GM15510 (cell line): ENCODE results near the gene RIPOR2.
A peak's percentile ranks its signal among the peaks of the same experiment; 100 is the strongest.

ENCODE experiments used
- POLR2A ChIP-seq: IDR thresholded peaks from 3 replicates; pipeline ENCODE4 v1.6.1; 2011; ENCODE audit warnings: borderline replicate concordance; ENCODE audit not compliant: insufficient read length; ENCODE audit errors: extremely low read depth

RIPOR2 gene

GRCh38 chr6:24966381-24966780 is 30.6 kb upstream of the RIPOR2 start:
- no peak for TF ChIP-seq POLR2A

DNA sequence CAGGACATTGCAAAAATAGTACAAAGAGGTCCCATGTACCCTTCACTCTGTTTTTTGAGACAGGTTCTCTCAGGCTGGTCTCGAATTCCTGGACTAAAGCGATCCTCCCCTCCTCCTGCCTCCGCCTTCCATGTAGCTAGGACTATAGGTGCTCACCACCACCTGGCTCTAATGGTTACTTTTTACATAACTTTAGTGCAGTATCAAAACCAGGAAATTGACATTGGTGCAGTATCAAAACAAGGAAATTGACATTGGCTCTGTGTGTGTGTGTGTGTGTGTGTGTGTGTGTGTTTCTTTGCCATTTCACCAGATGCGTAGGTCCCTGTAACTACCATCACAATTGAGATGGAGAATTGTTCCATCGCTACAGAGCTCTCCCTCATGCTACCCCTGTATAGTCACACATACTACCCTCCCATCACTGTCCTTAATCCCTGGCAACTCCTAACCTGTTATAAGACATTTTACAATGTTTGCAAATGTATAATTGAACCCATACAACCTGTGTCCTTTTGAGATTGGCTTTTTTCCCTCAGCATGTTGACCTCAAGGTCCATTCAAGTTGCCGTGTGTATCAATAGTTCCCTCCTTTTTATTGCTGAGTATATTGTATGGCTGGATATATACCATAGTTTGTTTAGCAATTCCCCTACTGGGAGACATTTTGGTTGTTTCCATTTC is 28.3 kb upstream of the RIPOR2 start:
- TF ChIP-seq POLR2A: no peak

- TF ChIP-seq POLR2A: no peak
Measured at GRCh38 chr6:24963339-24963738, 27.6 kb upstream of the RIPOR2 start.

DNA sequence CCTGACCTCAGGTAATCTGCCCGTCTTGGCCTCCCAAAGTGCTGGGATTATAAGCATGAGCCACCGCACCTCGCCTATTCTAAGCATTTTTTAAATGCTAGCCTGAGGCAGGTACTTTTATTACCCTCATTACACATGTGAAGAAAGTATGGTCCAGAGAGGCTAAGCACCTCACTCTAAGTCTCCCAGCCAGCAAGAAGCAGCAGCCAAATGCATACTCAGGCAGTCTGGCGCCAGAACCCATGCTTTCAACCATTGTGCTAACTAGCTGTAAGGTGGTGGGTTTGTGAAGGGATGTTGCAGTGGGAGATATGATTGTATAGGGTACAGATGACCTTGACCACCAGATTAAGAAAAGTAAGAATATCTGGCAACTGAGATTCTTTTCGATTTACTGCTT is 26.1 kb upstream of the RIPOR2 start:
- no peak for TF ChIP-seq POLR2A

DNA sequence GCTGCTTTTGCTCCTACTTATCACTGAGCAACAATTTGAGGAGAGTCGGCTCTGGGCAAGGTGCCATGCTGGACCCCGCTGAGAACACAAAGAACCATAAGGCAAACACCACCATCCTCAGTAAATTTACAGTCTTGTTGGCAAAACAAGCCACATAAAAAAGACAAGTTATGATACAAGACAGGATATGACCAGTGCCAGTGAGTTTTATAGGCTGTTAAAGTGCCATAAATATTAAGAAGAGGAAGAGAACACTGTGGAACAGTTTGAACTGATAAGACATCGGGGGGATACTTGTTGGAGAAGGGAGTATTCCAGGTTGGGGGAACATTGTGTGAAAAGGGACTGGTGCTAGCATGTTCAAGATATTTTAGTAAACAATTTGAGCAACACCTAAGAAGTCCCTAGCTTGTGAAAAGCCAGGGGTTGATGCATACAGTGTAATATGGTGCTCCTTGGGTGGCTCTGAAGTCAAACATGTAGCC is 25.3 kb upstream of the RIPOR2 start:
- no peak for TF ChIP-seq POLR2A

- no peak for TF ChIP-seq POLR2A
Measured at GRCh38 chr6:24959319-24959718, 23.6 kb upstream of the RIPOR2 start.

- no peak for TF ChIP-seq POLR2A
Measured at GRCh38 chr6:24957199-24957598, 21.4 kb upstream of the RIPOR2 start.

- no peak for TF ChIP-seq POLR2A
Measured at GRCh38 chr6:24953726-24954125, 18.0 kb upstream of the RIPOR2 start.

GRCh38 chr6:24951811-24952299 is 16.1 kb upstream of the RIPOR2 start:
- TF ChIP-seq POLR2A: no peak

DNA sequence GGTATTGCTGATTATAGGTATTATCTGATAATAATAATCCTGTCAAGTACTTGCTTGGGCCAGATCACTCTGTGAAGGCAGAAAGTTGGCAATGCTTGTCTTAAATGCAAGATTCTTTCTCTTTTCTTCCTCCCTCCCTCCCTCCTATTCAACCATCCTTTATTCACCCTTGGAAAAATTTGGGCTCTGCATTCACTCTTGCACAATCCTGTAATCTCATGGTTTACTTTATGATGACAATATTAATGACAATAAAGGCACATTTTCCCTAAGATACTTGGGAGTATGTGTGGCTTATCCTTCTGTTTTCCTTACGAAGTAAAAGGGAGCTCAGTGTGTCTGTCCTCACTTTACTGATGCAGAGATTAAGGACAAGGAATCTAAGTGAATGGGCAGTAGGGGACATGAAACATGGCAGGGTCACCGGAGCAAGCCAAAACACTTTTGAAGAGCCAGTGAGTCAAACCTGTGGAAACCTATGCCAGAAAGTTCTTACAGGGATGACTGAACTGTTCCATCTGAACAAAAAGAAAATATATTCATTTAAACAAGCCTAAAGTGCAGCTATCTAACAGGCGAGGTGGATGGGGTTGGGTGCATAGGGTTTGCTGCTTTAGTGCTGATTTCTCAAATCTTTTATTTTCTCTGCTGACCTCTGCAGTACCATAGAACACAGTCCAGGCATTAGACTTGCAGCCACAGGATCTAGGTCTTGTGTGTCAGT is 14.6 kb upstream of the RIPOR2 start:
- TF ChIP-seq POLR2A: no peak

DNA sequence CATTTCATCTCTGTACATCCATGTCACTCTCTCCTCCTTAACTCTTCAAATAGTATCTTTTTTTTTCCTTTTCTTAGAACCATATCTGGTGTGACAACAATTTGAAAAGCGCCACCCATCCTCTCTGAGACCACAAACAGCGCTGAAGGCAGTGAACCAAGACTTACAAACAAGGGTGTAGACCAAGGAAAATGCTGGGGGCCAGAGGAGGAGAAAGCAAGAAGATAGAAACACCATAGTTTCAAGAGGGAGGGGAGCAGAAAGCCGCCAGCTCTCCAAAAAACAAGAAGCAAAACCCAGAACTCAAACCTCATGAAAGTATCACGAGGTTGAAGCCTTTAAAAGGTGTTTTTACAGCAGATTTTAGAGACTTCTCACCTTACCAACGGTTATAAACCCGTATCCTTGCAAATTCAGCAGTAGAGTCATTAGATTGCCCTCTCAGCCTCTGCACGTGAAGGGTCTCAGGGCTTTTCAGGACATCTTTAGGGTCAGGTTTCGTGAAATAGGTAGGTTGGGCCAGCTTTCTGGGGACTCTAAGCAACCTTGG is 13.3 kb upstream of the RIPOR2 start:
- no peak for TF ChIP-seq POLR2A

- TF ChIP-seq POLR2A: no peak
Measured at GRCh38 chr6:24947636-24948035, 11.9 kb upstream of the RIPOR2 start.

DNA sequence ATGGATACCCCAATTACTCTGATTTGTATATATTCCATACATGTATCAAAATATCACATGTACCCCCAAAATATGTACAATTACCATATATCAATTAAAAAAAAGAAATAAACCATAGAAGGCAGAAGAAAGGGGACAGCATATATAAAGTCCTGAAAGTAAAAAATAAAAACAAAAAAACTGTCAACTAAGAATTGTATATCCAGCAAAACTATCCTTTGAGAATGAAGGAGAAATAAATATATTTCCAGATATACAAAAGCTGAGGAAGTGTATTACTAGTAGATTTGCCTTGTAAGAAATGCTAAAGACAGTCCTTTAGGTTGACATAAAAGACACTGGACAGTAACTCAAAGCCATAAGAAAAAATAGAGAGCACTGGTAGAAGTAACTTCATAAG is 9.3 kb upstream of the RIPOR2 start:
- no peak for TF ChIP-seq POLR2A

DNA sequence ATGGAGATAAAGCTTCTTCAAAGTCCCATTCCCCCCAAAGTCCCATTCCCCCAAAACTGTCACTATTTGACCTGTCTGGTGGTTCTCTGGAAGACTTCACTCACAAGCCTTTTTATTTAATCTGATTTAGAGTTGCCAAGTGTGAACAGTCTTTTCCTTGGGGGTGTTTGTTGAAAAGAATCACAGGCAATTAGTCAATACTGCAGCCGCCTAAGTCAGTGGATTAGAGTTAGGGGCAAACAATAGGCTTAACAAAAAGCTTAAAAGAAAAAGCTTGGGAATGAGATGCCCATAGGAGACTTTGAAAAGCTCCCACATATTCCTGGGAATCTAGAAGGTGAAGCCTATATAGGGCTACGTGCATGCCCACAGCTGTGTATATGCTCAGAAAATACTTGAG is 8.0 kb upstream of the RIPOR2 start:
- no peak for TF ChIP-seq POLR2A

GRCh38 chr6:24940311-24940917 is 4.7 kb upstream of the RIPOR2 start:
- TF ChIP-seq POLR2A: no peak

DNA sequence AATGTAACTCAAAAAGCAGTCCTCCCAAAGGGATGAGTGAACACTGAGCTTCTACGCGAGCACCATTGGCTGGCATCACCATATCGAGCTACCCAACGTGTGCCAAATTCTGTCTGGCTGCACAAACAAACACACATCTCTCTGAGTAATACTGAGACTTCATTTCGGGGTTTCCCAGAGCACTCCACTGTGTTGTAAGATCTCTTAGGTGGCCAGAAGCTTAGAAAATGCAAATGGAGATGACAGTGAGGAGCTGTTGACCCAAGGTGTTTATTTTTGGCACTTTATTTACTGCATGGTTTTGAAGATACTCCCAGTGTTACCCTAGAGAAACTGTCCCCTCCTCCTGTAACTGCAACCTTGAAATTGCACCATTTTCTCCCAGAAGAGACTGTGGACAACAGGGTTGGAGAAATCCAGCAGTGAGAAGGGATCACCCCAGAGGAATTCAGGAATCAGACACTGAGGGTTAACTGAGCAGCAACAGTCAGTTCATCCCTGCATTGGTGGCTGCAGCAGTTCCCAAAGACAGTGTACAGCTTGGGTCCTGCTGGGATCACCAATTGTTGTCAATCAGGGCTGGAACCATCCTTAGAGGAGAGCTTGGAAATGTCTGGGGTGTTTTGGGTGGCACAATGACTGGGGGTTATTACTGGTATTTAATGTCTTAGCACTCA is 1.0 kb upstream of the RIPOR2 start:
- peak; percentile 15 for TF ChIP-seq POLR2A

- TF ChIP-seq POLR2A: no peak
Measured at GRCh38 chr6:24933868-24934401, 1.8 kb downstream of the RIPOR2 start.
